Activated CD4-positive, CD25-positive, alpha-beta regulatory T cell treated with anti-CD3 and anti-CD28 coated beads, Interleukin-2, amount 50 U/mL, for 72 hours (primary cell): Measurements from ENCODE around the gene BICC1.

Experiments
- DNase-seq: peaks from one replicate; pipeline ENCODE4 v3.0.0; 2021

BICC1 gene

DNA sequence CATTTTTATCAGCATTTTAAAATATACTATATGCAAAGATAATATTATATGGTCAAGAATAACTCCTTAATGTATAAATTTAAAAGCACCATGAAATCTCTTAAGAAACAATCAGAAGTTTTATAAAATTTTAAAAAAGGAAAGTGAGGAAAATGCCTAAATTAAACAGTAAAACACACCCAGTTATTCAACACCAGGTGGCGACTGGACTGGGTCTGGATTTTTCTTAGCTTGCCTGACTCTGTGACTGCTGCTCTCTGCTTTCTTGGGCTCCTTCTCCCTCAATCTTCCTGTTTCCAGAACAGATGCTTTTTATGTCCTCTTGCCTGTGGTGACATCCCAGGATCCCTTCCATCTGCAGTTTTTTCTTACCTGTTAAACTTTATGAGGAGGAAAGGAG, 200.3 kb downstream of the BICC1 start:
- DNase-seq = no peak

DNA sequence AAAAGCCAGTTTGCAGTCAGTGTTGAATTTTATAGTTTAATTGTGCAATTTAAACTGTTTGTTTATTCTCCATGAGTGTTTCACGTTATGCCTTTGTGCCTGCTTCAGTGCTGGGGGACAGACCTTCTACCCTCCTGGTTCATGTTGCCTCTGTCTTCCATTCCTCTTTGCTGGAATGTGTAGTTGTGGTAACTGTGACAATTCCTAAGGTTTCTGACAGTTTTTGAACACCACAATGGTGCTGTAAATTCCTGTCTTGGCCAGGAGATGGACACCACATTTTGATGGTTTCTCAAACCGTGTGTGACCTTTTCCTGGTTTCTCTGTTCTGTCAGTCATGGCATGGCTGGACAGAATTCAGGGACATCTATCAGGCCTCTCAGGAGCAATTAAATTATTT, 201.7 kb downstream of the BICC1 start:
- no peak for DNase-seq

DNA sequence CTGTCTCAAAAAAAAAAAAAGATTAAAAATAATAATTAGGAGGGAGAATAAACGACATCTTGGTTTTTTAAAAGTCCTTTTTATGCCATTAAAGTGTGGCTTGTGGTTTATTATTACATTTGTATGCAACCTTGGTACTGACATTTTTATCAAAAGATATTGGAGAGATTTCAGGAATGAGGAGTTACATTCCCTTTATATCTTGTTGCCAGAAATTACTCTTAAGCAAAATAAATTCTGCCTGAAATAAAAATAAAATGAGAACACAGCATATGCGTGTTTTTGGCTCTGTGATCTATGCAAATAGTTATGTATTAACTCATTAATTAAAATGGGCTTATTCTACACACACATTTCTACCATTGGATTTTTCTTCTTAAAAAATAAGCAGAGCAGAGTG, 202.4 kb downstream of the BICC1 start:
- DNase-seq = no peak

DNA sequence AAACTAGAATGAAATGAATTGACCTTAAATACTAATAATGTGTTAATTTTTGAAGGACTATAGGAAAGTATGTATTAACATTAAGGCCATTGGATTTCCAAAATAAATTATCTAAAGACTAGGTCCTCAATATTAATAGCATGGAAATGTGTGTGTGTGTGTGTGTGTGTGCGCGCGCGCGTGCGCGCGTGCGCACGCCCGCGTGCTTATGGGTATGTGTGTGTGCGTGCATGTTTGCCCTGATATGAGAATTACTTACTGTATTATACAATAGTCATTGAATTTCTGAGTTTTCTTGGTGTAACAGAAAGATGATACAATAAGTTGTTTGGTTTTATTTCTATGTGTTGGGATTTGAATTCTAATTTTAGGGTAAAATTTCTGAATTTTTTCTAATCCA, 205.9 kb downstream of the BICC1 start:
- DNase-seq = no peak

DNA sequence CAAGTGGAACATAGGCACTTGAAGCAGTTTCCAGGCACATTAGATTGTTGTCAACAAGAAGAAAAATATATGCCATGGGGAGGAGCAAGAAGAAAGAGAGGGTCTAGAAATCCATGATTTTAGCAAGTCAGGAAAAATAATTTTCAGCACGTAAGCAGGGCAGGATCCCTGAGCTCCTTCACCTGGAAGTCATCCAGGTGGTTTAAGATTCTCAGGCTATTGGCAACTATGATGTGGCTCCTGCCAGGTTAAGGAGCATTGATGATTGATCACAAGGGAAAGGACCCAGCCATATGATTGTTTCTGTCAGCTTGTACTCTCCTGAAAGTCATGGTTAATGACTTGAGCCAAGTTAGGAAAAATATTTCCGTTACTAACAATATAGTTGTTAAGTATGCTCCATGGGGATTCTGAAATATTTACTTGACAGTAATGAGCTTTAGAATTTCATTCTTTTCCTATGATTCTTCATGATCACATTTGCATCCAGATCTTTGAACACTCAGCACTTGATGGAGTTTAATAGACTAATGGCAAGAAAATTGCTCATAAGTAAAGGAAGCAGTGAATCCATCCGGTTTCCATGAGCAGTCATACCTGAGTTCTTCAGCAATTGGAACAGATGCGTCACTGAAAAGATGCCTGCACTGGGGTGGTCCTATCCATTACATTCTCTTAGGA, 209.1 kb downstream of the BICC1 start:
- no peak for DNase-seq

DNA sequence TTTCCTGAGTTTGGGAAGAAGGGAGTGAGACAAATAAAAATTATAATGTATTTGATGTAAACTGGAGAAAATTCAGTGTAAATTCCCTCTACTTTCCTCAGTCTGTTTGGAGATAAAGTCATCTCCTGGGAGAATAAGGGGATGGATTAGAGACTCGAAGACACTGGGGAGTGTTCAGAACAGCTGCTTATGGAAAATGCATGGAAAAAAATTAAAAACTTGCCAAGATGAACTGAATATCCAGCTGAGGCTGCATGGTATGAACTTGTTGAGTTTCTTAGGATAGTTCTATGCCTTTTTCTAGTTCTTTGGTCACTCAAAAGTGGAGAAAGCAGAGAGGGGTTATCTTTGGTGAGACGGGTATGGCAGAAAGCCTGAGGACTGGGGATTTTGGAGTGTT, 210.5 kb downstream of the BICC1 start:
- DNase-seq = no peak

DNA sequence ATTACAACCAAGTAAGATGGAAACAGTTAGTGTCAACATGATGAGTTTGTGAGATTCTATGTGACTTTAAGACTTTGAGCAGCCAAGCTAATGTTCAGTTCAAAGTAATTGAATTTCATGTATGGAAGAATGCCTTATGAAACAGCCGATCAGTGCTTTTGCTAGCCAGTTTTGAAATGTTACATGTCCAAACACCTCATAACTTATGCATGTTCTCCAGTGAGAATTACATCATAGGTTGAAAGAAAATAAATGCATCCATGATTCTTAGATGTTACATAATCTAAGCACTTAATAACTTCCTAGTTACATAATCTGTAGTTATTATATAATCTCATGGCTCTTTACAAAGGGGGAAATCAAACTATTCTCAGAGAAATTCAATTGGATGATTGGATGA, 211.3 kb downstream of the BICC1 start:
- no peak for DNase-seq

DNA sequence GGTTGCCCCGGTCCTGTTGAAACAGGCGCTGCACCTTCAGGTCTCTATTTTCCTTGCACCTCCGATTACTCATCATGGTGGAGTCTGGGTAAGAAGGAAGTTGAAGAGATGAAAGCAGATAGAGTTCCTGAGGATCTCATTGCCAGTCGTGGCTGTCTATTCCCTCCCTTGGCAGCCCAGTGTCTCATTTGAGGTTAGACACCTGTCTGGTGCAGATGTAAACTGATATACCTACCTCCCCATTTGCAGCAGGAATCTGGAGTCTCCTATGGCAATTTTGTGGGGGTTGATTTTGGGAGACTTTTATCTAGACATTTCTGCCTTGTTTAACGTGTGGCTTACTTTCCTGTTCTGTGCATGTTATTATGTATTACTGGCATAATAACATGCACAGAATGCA, 212.1 kb downstream of the BICC1 start:
- no peak for DNase-seq

DNA sequence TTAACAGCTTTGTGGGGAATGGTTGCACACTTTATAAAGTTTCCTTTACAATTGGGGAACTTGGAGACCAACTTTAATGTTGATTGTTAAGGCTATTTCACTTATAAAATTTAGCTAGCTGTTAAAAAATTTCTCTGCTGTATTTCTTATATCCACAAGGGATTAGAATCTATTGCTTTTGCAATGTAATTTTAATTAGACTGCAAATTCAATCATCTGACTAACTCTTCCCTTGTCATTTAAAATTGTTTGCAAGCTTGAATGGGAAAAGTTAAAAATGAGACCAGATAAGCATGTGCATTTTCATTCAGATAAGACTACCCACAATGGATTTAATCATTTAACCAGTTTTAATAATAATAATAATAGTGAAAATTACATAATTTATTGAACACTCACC, 213.2 kb downstream of the BICC1 start:
- DNase-seq = no peak

DNA sequence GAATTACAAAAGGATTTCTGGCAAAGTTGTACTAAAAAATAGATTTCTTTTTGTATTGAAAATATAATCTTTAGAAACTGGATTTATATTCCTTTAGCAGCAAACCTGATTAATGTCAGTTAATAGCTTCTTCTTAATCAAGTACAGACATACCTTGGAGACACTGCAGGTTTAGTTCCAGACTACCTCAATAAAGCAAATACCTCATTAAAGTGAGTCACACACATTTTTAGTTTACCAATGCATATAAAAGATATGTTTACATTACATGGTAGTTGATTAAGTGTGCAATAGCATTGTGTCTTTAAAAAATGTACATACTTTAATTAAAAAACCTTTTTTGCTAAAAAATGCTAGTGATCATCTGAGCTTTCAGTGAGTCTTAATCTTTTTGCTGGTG, 215.0 kb downstream of the BICC1 start:
- no peak for DNase-seq

DNA sequence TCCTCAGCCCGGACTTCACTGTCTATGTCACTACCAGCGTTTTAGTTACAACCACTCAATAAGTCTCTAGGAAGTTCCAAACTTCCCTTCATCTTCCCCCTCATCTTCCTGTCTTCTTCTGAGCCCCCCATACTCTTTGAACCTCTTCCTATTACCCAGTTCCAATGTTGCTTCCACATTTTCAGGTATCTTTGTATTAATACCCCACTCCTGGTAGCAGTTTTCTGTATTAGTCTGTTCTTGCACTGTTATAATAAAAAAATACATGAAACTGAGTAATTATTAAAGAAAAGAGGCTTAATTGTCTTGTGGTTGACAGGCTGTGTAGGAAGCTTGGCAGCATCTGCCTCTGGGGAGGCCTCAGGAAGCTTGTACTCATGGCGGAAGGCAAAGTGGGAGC, 218.6 kb downstream of the BICC1 start:
- no peak for DNase-seq

DNA sequence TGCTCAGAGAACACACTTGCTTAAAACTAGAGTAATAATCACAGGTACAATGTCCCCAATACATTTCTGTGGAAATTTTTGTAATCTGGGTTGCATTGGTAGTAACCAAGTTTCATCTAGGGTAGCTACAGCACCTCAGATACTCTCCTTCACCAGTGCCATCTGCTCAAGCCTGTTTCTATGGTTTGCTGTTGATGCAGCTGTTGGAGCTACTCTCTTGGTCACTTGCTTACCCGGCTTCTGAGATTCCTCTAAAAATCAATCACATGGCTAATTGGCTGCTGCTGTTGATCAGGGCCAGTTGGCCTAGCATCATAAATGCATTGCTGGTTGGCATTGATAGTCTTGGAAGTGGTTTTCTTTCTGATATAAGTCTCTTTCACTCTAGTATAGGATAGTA, 220.8 kb downstream of the BICC1 start:
- DNase-seq = no peak

DNA sequence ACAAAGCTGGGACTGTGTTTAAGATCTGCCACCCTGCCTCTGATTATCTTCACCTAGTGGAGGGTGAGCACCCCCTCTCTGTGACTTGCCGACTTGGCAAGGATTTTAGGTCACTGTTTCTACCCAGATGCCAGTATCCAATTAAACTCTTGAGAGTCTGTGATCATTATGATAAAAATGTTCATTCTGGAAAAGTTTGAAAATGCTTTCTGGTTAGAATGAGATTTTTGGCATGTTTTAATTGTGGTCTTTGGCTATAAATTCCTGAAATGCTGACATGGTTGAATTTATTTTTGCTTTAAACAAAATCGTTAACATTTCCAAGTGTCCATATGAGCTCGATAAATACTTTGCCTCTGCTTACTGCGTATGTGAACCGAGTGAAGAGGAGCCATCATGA, 221.4 kb downstream of the BICC1 start:
- DNase-seq = no peak

DNA sequence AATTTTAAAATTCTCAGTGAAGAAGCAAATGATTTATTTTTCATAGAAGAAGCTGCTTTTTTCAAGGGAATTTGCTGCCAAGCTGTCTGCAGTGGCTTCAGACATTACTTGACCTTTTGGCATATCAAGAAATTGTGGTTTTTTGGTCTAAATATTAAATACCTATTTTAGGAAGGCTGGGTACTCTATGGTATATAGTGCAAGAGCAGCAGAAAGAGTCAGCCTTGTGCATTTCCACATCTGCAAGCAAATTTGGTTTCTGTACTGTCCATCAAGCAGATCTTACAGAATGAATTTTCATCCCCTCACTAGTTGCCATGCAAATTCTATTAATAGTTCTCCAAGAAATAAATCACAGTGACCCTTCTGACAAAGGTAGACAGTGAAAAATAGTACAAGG, 222.0 kb downstream of the BICC1 start:
- DNase-seq = no peak

DNA sequence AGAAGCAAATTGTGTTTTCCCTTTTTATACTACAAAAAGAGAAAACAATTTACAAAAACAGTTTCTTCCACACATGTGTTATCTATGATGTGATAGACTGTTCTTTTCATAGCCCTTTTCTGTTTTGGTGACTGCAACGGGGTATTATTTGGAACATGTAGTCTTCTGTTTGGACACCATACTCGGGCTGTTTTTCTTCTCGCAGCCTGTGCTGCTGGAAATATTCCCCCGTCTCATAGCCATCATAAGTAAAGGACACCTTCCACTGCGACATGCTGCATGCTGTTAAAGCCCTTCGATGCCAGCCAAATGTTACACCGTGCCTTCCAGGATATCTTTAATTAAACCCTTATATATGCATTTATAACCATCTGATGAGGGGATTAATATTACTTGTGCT, 222.4 kb downstream of the BICC1 start:
- DNase-seq = no peak

DNA sequence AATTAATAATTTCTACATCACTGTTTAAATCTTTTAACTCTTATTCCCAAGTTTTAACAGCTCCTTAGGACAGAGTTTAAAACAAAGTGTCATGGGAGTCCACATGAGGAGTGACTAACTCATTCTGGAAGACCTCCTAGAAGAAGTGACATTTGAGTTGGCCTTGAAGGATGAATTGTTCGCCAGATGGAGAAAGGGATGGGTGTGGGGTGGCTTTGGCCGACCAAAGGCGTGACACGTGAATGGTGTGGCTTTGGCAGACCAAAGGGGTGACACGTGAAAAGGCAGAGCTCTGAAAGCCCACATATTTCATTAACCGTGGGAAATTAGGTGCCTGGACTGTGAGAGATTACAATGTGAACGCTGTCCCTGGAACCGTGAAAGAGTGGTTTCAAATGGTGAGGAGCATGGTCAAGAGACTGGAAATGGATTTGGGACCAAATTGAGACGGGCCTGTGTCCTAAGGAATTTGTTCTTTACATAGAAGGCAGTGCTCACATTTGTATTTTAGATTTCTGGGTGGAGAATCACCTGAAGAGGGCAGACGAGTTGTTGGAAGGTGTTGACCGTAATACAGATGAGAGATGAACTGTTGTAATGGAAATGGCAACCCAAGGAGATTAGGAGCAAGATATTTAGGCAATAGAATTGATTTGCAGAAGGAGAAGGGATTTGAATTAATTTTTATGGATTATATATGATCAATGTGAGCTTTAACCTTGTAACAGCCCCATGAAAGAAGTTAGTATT, 228.1 kb downstream of the BICC1 start:
- no peak for DNase-seq

DNA sequence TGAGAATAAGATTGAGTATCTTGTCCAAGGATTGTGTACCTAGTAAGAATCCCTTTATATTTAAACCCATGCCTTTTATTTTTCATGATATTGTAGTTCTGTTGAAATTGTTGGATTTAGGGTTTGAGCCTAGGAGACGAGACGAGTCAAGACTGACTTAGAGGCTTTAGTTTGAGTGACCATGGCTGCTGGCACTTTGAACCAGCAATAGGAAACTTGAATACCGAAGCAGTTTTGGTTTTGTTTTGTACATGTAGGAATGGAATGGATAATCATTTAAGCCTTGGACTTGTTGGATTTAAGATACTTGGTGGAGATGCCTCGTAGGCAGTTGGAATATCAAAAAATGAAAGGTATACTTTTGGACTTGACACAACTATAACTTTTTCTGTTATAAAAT, 229.0 kb downstream of the BICC1 start:
- no peak for DNase-seq

DNA sequence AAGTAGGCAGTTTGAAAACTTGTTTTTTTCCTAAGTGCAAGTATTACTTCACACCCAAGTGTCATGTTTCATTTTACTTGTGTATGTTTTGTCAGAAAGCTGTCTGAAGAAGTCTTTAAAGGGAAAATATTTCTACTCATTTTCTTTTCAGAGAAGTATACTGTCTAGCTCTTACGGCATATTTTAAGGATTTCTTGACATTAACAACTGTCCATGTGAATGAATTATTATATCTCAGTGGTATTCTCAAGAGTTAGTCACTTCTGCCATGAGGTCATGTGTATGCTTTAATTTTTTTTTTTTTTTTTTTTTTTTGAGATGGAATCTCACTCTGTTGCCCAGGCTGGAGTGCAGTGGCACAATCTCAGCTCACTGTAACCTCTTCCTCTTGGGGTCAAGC, 229.5 kb downstream of the BICC1 start:
- DNase-seq = no peak

DNA sequence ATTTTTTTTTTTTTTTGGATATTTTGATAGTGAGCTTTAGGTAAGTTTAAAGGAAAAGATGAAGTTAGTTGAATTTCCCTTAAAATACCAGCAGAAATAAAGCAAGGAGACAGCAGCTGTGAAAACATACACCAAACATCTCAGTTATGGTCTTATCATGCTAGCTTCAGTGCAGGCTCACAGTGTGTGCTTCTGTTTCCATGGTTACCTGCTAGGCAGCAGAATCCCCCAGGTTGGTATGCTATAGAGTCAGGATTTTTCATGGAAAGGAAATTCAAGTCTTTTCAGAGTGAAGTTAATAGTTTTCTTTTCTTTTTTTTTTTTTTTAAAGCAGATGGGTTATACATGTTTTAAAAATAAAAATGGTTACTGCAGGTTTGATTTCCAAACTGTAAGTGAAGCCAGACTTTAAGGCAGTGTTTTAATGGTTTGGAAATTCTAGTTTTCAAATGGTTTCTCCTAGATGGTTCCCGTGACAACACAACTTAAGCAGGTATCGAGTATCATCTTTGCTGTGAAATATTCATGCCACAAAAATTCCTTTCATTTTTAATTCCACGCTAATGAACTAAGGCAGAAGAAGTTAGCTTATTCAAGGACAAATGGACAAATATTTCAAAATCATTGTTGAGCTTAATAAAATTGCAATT, 230.9 kb downstream of the BICC1 start:
- no peak for DNase-seq

DNA sequence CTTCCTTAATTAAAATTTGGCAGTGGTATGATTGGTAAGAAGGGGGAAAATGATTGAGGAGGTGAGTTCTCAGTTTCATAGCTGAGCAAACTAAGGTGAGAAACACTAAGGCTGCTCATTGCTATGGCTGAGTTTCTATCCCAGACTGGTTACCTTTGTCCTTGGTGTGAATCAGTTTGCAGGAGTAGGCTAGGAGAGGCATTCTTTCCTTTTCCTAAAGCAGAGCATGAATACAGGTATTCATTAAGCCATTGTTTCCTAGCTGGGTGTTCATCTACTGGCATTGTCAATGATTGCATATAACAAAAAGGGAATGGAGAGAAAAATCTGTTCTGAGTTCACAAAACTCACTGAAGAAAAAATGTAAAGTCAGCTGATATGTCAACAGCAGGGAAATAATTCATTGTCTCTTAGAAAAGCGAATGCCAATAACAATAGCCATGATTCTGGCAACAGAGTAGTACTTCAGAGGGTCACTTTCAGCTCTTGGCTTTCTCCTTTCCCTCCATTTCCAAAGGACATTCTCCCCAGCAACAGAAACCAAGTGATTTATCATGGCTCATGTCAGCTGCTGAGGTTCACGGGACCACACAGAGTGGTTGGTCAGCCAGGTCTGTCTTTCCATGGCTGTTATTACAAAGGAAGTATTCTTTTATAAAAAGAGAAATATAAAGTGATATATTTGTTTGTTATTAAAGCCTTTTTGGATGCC, 234.0 kb downstream of the BICC1 start:
- no peak for DNase-seq

DNA sequence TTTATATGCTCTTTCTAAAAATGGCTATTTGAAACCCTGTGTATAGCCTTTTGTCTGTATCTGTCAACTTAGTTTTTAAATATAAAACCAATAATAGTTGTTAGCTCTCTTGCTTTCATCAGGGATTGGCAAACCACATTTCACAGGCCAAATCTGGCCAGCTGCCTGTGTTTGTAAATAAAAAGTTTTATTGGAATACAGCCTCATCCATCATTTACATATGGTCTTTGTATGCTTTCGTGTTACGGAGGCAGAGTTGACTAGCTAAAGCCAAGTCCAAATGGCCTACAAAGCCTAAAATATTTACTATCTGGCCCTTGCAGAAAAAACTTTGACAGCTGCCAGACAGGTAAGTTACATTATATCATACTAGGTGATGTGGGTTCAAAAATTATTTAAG, 235.0 kb downstream of the BICC1 start:
- no peak for DNase-seq

DNA sequence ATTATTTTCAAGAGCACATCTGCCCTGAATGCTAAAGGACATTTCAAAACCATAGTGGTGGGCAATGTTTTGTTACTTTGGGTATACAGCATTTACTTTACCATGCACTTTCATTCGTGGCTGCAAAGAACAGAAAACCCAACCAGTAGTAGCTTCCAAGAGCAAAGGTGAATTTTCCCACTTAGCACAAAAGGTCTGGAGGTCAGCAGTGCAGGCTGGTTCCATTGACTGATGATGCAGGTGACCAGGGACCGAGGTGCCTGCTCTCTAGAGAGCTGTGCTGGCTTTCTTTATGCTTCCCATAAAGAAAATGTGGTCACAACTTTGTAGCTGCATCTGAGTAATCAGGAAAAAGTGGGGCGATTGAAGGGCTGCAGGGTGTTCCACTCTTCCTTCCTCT, 240.0 kb downstream of the BICC1 start:
- no peak for DNase-seq

DNA sequence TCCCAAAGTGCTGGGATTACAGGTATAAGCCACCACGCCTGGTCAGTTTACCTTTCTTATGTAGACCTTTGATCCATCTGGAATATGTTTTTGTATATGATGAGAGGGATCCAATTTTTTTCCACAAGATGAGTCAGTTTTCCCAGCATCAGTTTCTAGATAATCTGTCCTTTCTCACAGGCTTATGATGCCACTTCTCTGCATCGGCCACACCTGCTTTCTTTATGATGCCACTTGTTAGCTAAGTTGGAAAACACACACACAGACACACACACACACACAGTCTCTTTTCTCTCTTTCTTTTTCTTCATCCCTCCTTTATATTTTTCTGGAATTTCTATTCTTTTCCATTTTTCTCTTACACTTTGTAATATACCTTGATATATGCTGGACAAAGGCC, 240.8 kb downstream of the BICC1 start:
- no peak for DNase-seq
